SK-N-SH (cell line): Measurements from ENCODE around the gene RAPGEF2. TPM values are rescaled to one million over a fixed set of nuclear protein-coding genes. Genes with fewer than 3 reads are reported as not detected.

Experiments used
- CTCF ChIA-PET: fragments of 300-600, 350-600 bp; formaldehyde crosslinking; extraction: SDS; loops from one replicate; lab custom pipeline; 2021; lab: Yijun Ruan, JAX
- POLR2A ChIA-PET: fragments of 350-600 bp; sonication (Branson Sonifier 250); formaldehyde crosslinking; extraction: SDS; loops from one replicate; lab custom pipeline; 2020; ENCODE audit warnings: antibody characterized with exemption, inconsistent platforms; lab: Yijun Ruan, JAX
- DNase-seq: peaks from one replicate; pipeline ENCODE4 v3.0.0; 2012
- H2AFZ ChIP-seq: fragments of 200-600 bp; sonication (generic); 2 replicates; pipeline ENCODE4 v1.8.1; 2016; ENCODE audit warnings: antibody characterized with exemption, mild to moderate bottlenecking, low read depth
- H3F3A ChIP-seq: fragments of 200-600 bp; sonication (generic); replicated peaks from 2 replicates; pipeline ENCODE3; 2016; ENCODE audit warnings: antibody characterized with exemption, mild to moderate bottlenecking; ENCODE audit not compliant: insufficient read depth
- H3K27ac ChIP-seq, 2 experiments: fragments of 200-500 bp in 1 of 2; fragments of 200-600 bp in 1 of 2; sonication (Bioruptor generic) in 1 of 2; sonication (generic), shearing (Covaris generic) in 1 of 2; 2 replicates each; pipeline versions ENCODE4 v1.5.1 to v1.6.1; 2014 to 2016; ENCODE audit warnings: low read depth in 2 of 2, inconsistent platforms in 1 of 2, low read length in 1 of 2, mild to moderate bottlenecking in 1 of 2, mixed read lengths in 1 of 2
- H3K27me3 ChIP-seq: fragments of 200-600 bp; sonication (generic), shearing (Covaris generic); 2 replicates; pipeline ENCODE4 v1.6.1; 2016; ENCODE audit warnings: mixed run types; ENCODE audit not compliant: insufficient read depth
- H3K36me3 ChIP-seq, 2 experiments: fragments of 200-500 bp in 1 of 2; fragments of 200-600 bp in 1 of 2; sonication (Bioruptor generic) in 1 of 2; sonication (generic) in 1 of 2; replicated peaks in 1 of 2; 2 replicates each; pipeline versions ENCODE3 to v1.5.1; 2014 to 2016; ENCODE audit warnings: low read length in 1 of 2, mild to moderate bottlenecking in 1 of 2; ENCODE audit not compliant: insufficient read depth in 2 of 2, control insufficient read depth in 1 of 2
- H3K4me1 ChIP-seq, 2 experiments: fragments of 200-500 bp in 1 of 2; fragments of 200-600 bp in 1 of 2; sonication (Bioruptor generic) in 1 of 2; sonication (generic), shearing (Covaris generic) in 1 of 2; 2 replicates each; pipeline versions ENCODE4 v1.5.1 to v1.6.1; 2014 to 2016; ENCODE audit warnings: low read depth in 1 of 2, low read length in 1 of 2, mixed run types in 1 of 2; ENCODE audit not compliant: insufficient read depth in 2 of 2, control insufficient read depth in 1 of 2
- H3K4me2 ChIP-seq: fragments of 200-600 bp; sonication (generic), shearing (Covaris generic); 2 replicates; pipeline ENCODE4 v1.6.1; 2017; ENCODE audit warnings: mixed run types
- H3K4me3 ChIP-seq, 2 experiments: fragments of 200-500 bp in 1 of 2; fragments of 200-600 bp in 1 of 2; sonication (Bioruptor generic) in 1 of 2; sonication (generic), shearing (Covaris generic) in 1 of 2; 2 replicates each; pipeline versions ENCODE4 v1.5.1 to v1.8.1; 2014 to 2016; ENCODE audit warnings: low read depth in 2 of 2, inconsistent platforms in 1 of 2, low read length in 1 of 2, mild to moderate bottlenecking in 1 of 2, mixed read lengths in 1 of 2, moderate library complexity in 1 of 2
- H3K79me2 ChIP-seq: fragments of 200-600 bp; sonication (generic); 2 replicates; pipeline ENCODE4 v1.8.1; 2017; ENCODE audit warnings: mild to moderate bottlenecking; ENCODE audit not compliant: insufficient read depth
- H3K9ac ChIP-seq: fragments of 200-600 bp; sonication (generic); 2 replicates; pipeline ENCODE4 v1.6.1; 2017; ENCODE audit warnings: mixed run types
- H3K9me2 ChIP-seq: fragments of 200-600 bp; sonication (generic); 2 replicates; pipeline ENCODE4 v1.6.1; 2017; ENCODE audit warnings: mixed run types
- H3K9me3 ChIP-seq: fragments of 200-600 bp; sonication (generic); 2 replicates; pipeline ENCODE4 v1.6.1; 2017; ENCODE audit warnings: mixed run types, mild to moderate bottlenecking, moderate library complexity
- H4K20me1 ChIP-seq: fragments of 200-600 bp; sonication (generic); 2 replicates; pipeline ENCODE4 v1.6.1; 2017; ENCODE audit warnings: mild to moderate bottlenecking, mixed run types; ENCODE audit not compliant: insufficient read depth
- CHD2 ChIP-seq: fragments of 150-350 bp; IDR thresholded peaks from 2 replicates; pipeline ENCODE4 v1.6.1; 2018; ENCODE audit warnings: low read length; ENCODE audit not compliant: partially characterized antibody
- CTCF ChIP-seq: fragments of 200-600 bp; sonication (generic); IDR thresholded peaks from 2 replicates; pipeline ENCODE4 v1.6.1; 2017; ENCODE audit warnings: antibody characterized with exemption, mild to moderate bottlenecking, moderate library complexity
- ELF1 ChIP-seq: IDR thresholded peaks from 2 replicates; pipeline ENCODE4 v1.4.0; 2012
- EZH2phosphoT487 ChIP-seq: fragments of 200-600 bp; sonication (generic); IDR thresholded peaks from 2 replicates; pipeline ENCODE4 v1.6.1; 2017; ENCODE audit warnings: low read depth, mixed run types, mild to moderate bottlenecking, antibody characterized with exemption, moderate library complexity, borderline replicate concordance
- FOXJ3 ChIP-seq: sonication (generic); formaldehyde crosslinking; IDR thresholded peaks from 2 replicates; pipeline ENCODE4 v1.5.1; 2020; ENCODE audit warnings: mild to moderate bottlenecking, missing genetic modification reagents
- GABPA ChIP-seq: IDR thresholded peaks from 2 replicates; pipeline ENCODE4 v1.4.0; 2012; ENCODE audit warnings: low read depth, mild to moderate bottlenecking
- GATA2 ChIP-seq: sonication (generic); formaldehyde crosslinking; IDR thresholded peaks from 2 replicates; pipeline ENCODE4 v1.5.0; 2020; ENCODE audit warnings: mild to moderate bottlenecking, missing genetic modification reagents
- IRF3 ChIP-seq: fragments of 150-350 bp; IDR thresholded peaks from 2 replicates; pipeline ENCODE4 v1.6.1; 2016; ENCODE audit warnings: mild to moderate bottlenecking, low read depth, low read length
- MAX ChIP-seq: IDR thresholded peaks from 2 replicates; pipeline ENCODE4 v1.4.0; 2012; ENCODE audit warnings: low read depth
- NFIC ChIP-seq: IDR thresholded peaks from 2 replicates; pipeline ENCODE4 v1.4.0; 2012; ENCODE audit warnings: borderline replicate concordance
- PBX3 ChIP-seq: IDR thresholded peaks from 2 replicates; pipeline ENCODE4; 2012
- POLR2AphosphoS5 ChIP-seq: IDR thresholded peaks from 2 replicates; pipeline ENCODE4 v1.6.1; 2012; ENCODE audit warnings: low read depth, low read length
- RCOR1 ChIP-seq: fragments of 150-350 bp; IDR thresholded peaks from 2 replicates; pipeline ENCODE4 v1.6.1; 2017; ENCODE audit warnings: antibody characterized with exemption, low read length
- RXRA ChIP-seq: IDR thresholded peaks from 2 replicates; pipeline ENCODE4 v1.4.0; 2012; ENCODE audit warnings: low read depth, mild to moderate bottlenecking, borderline replicate concordance
- SIN3A ChIP-seq: IDR thresholded peaks from 2 replicates; pipeline ENCODE4 v1.6.1; 2012; ENCODE audit warnings: low read depth, mild to moderate bottlenecking, low read length, moderate library complexity, borderline replicate concordance
- TCF12 ChIP-seq: IDR thresholded peaks from 2 replicates; pipeline ENCODE4 v1.4.0; 2012
- TEAD4 ChIP-seq: IDR thresholded peaks from 2 replicates; pipeline ENCODE4 v1.4.0; 2012; ENCODE audit warnings: mild to moderate bottlenecking, borderline replicate concordance; ENCODE audit not compliant: insufficient read depth
- USF1 ChIP-seq: IDR thresholded peaks from 2 replicates; pipeline ENCODE4 v1.4.0; 2012; ENCODE audit warnings: low read depth, borderline replicate concordance
- YY1 ChIP-seq: IDR thresholded peaks from 2 replicates; pipeline ENCODE4 v1.4.0; 2012; ENCODE audit warnings: low read depth, mild to moderate bottlenecking
- WGBS: methylation state at CpG from one replicate; pipeline ENCODE4 v1.1.6; 2017; ENCODE audit warnings: low lambda C conversion rate; 5-methylcytosine and 5-hydroxymethylcytosine counted together
- polyA plus RNA-seq, 3 experiments: library from polyadenylated mRNA; depleted of rRNA; stranded (reverse); fragments of >200 nt; gene quantifications; 2 replicates each; pipeline ENCODE4 v1.2.3, GENCODE V29; 2012

The RAPGEF2 gene
- polyA plus RNA-seq, 1 of the 3 experiments (the other 2 are of a cell fraction), result 19.2 TPM

- ChIA-PET POLR2A (no interaction called here), CTCF (no interaction called here)
- H3K4me2 ChIP-seq, result no peak overlapping the region
- no peaks in the 10 kb centered on the region; a peak in 1 of 4 replicates for H3K4me1 ChIP-seq
- H3K36me3 ChIP-seq, result no peaks in the 10 kb centered on the region
- H3K4me3 ChIP-seq, result no peak overlapping the region
- DNase-seq, result no peak
- H4K20me1 ChIP-seq, result no peaks in the 10 kb centered on the region
- H3K9me2 ChIP-seq, result no peaks in the 10 kb centered on the region
- TF ChIP-seq GABPA, result no peak
- no peak for TF ChIP-seq ELF1
- no peak for TF ChIP-seq FOXJ3
- TF ChIP-seq PBX3, result no peak
- TF ChIP-seq YY1, result no peak
- TF ChIP-seq USF1, result no peak
- no peak for TF ChIP-seq IRF3
- no peak for TF ChIP-seq CTCF
- no peak for TF ChIP-seq EZH2phosphoT487
- TF ChIP-seq NFIC, result no peak
- no peak for TF ChIP-seq GATA2 (CRISPR knock-in tag)
- no peak for TF ChIP-seq SIN3A
- no peak overlapping the region for H2AFZ ChIP-seq
- H3K79me2 ChIP-seq, result no peaks in the 10 kb centered on the region
- H3K27ac ChIP-seq, result no peak overlapping the region
- no peaks in the 10 kb centered on the region for H3K27me3 ChIP-seq
- 93% methylated on average over 3 of the region's 3 CpGs for WGBS
- H3K9me3 ChIP-seq, result no peaks in the 10 kb centered on the region
- H3F3A ChIP-seq, result no peaks in the 10 kb centered on the region
- H3K9ac ChIP-seq, result no peak overlapping the region
These were observed 42.7 kb upstream of the RAPGEF2 start for GRCh38 chr4:159060161-159060560.

- H3K4me1 ChIP-seq, result no peaks in the 10 kb centered on the region; a peak in 1 of 4 replicates
- no peaks in the 10 kb centered on the region for H3F3A ChIP-seq
- ChIA-PET CTCF (interaction anchor here (1.0 kb wide), 1 partner anchor 17 kb away, joined by 3 read pairs; no protein-coding TSS in a partner anchor), POLR2A (no interaction called here)
- H3K9ac ChIP-seq, result no peak overlapping the region
- no peak overlapping the region for H3K4me2 ChIP-seq
- no peak overlapping the region for H2AFZ ChIP-seq
- no peaks in the 10 kb centered on the region for H3K79me2 ChIP-seq
- no peak overlapping the region for H3K27ac ChIP-seq
- H3K27me3 ChIP-seq, result no peaks in the 10 kb centered on the region
- DNase-seq, result no peak
- H3K9me3 ChIP-seq, result no peaks in the 10 kb centered on the region
- no peaks in the 10 kb centered on the region for H3K36me3 ChIP-seq
- 68% methylated on average over 2 of the region's 2 CpGs for WGBS
- no peak overlapping the region for H3K4me3 ChIP-seq
- H3K9me2 ChIP-seq, result no peaks in the 10 kb centered on the region
- H4K20me1 ChIP-seq, result no peaks in the 10 kb centered on the region
- TF ChIP-seq RCOR1 (no peak), TCF12 (no peak), TEAD4 (no peak), USF1 (no peak), MAX (no peak), CHD2 (no peak), POLR2AphosphoS5 (no peak), CTCF (no peak), IRF3 (no peak), RXRA (no peak)
These were observed 40.5 kb upstream of the RAPGEF2 start for GRCh38 chr4:159062381-159062780.
